Measurements from ENCODE around the gene MAGEA2B. TPM values are rescaled to one million over a fixed set of nuclear protein-coding genes. Genes with fewer than 3 reads are reported as not detected.
"Not testable (repeated sequence)": the region's sequence is repeated elsewhere in the genome, so short reads cannot be mapped to it uniquely, and the experiment has no call there.

The MAGEA2B gene
- total and polyA plus RNA-seq, 2 of the 4 experiments (the other 2 are of a cell fraction), result not detected

DNA sequence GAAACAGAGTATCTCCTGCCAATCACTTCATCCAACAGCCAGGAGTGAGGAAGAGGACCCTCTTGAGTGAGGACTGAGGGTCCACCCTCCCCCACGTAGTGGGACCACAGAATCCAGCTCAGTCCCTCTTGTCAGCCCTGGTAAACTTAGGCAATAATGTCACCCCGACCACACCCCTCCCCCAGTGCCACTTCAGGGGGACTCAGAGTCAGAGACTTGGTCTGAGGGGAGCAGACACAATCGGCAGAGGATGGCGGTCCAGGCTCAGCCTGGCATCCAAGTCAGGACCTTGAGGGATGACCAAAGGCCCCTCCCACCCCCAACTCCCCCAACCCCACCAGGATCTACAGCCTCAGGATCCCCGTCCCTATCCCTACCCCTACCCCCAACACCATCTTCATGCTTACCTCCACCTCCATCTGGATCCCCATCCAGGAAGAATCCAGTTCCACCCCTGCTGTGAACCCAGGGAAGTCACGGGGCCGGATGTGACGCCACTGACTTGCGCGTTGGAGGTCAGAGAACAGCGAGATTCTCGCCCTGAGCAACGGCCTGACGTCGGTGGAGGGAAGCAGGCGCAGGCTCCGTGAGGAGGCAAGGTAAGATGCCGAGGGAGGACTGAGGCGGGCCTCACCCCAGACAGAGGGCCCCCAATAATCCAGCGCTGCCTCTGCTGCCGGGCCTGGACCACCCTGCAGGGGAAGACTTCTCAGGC, 19.0 kb downstream of the MAGEA2B start, which contains the start of the genes CSAG1 and MAGEA12:
CSAG1 (minus strand) TSS at position 461 of the 715 bp plus-strand sequence. CDS start 1,261 bp downstream, outside the sequence.
MAGEA12 (plus strand) TSS at position 497 of the 715 bp plus-strand sequence. CDS start 2,405 bp downstream, outside the sequence.
- Histone ChIP-seq H2BK15ac (ENCODE audit: low read depth, low read length) (no peak within 1 kb of the TSS), H2AK5ac (ENCODE audit: low read depth, low read length) (no peak within 1 kb of the TSS), H3K79me1 (ENCODE audit: low read depth in 1 of 2, low read length in 2 of 2) (no peaks in the 10 kb centered on the region), H2BK20ac (ENCODE audit: low read depth, low read length) (no peak within 1 kb of the TSS), H4K8ac (ENCODE audit: low read depth in 2 of 2, low read length in 2 of 2) (no peak within 1 kb of the TSS), H3K4me3 (ENCODE audit: insufficient read depth, low read depth, low read length) (no peak within 1 kb of the TSS), H3K9me1 (ENCODE audit: insufficient read depth, low read length) (no peaks in the 10 kb centered on the region), H2AFZ (replicated peaks; ENCODE audit: low read length, poor library complexity) (no peak within 1 kb of the TSS), H3K4me2 (ENCODE audit: low read depth, low read length) (no peak within 1 kb of the TSS), H3K27me3 (ENCODE audit: control insufficient read depth, insufficient read depth, low read length) (no peaks in the 10 kb centered on the region), H3K36me3 (ENCODE audit: control insufficient read depth, insufficient read depth, low read length) (no peaks in the 10 kb centered on the region), H3K56ac (ENCODE audit: extremely low read depth, insufficient read depth, low read length) (no peak within 1 kb of the TSS), H2AK9ac (replicated peaks; ENCODE audit: low read depth, low read length, poor library complexity) (no peak within 1 kb of the TSS), H3K14ac (replicated peaks; ENCODE audit: low read depth, low read length) (no peak within 1 kb of the TSS), H3K9me3 (ENCODE audit: control insufficient read depth, insufficient read depth, low read length) (no peaks in the 10 kb centered on the region; the same call in 1 of the 2 replicates), H2BK120ac (ENCODE audit: low read depth, low read length) (no peak within 1 kb of the TSS), H3K23ac (ENCODE audit: low read depth, low read length) (no peak within 1 kb of the TSS), H3K9ac (ENCODE audit: low read depth, low read length) (no peak within 1 kb of the TSS), H3K4me1 (ENCODE audit: control insufficient read depth, insufficient read depth, low read length) (no peaks in the 10 kb centered on the region), H4K20me1 (ENCODE audit: insufficient read depth, low read length) (no peaks in the 10 kb centered on the region), H3K27ac (ENCODE audit: insufficient read depth, low read length) (no peak within 1 kb of the TSS), H2BK5ac (ENCODE audit: low read depth, low read length, poor library complexity, severe bottlenecking) (no peak within 1 kb of the TSS), H3K4ac (ENCODE audit: low read depth, low read length) (no peak within 1 kb of the TSS), H4K91ac (ENCODE audit: insufficient read depth, low read depth, low read length) (no peak within 1 kb of the TSS), H3K18ac (ENCODE audit: low read depth, low read length) (no peak within 1 kb of the TSS), H4K5ac (ENCODE audit: low read depth, low read length) (no peak within 1 kb of the TSS)
- DNase-seq, result no peak
- dilution Hi-C loops (cut with HindIII; ENCODE audit: low sequenced_read_pairs, unreplicated experiment), result no loop called here
- ChIA-PET POLR2A (ENCODE audit: unreplicated experiment) (no interaction called here), CTCF (no interaction called here)
- TF ChIP-seq, protein P1, sequence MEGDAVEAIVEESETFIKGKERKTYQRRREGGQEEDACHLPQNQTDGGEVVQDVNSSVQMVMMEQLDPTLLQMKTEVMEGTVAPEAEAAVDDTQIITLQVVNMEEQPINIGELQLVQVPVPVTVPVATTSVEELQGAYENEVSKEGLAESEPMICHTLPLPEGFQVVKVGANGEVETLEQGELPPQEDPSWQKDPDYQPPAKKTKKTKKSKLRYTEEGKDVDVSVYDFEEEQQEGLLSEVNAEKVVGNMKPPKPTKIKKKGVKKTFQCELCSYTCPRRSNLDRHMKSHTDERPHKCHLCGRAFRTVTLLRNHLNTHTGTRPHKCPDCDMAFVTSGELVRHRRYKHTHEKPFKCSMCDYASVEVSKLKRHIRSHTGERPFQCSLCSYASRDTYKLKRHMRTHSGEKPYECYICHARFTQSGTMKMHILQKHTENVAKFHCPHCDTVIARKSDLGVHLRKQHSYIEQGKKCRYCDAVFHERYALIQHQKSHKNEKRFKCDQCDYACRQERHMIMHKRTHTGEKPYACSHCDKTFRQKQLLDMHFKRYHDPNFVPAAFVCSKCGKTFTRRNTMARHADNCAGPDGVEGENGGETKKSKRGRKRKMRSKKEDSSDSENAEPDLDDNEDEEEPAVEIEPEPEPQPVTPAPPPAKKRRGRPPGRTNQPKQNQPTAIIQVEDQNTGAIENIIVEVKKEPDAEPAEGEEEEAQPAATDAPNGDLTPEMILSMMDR (conservative IDR thresholded peaks at IDR 0.05; ENCODE audit: low read depth, low read length), result no peak
- TF ChIP-seq, protein P2, sequence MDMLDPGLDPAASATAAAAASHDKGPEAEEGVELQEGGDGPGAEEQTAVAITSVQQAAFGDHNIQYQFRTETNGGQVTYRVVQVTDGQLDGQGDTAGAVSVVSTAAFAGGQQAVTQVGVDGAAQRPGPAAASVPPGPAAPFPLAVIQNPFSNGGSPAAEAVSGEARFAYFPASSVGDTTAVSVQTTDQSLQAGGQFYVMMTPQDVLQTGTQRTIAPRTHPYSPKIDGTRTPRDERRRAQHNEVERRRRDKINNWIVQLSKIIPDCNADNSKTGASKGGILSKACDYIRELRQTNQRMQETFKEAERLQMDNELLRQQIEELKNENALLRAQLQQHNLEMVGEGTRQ (IDR thresholded peaks at IDR 0.05; ENCODE audit: low read depth, low read length), result no peak
- WGBS, 2 experiments (ENCODE audit: extremely low coverage in 2 of 2, insufficient read length in 1 of 2), result no CpG with 5 or more reads among the region's 21 CpGs
- in situ Hi-C loops (cut with MboI; ENCODE audit: low sequenced_read_pairs), result no loop called here
- ATAC-seq (ENCODE audit: low read depth), result no peak
- no TSS peak for BruUV-seq (replicated peaks)
- intact Hi-C loops (cut with micrococcal nuclease), result no loop called here

DNA sequence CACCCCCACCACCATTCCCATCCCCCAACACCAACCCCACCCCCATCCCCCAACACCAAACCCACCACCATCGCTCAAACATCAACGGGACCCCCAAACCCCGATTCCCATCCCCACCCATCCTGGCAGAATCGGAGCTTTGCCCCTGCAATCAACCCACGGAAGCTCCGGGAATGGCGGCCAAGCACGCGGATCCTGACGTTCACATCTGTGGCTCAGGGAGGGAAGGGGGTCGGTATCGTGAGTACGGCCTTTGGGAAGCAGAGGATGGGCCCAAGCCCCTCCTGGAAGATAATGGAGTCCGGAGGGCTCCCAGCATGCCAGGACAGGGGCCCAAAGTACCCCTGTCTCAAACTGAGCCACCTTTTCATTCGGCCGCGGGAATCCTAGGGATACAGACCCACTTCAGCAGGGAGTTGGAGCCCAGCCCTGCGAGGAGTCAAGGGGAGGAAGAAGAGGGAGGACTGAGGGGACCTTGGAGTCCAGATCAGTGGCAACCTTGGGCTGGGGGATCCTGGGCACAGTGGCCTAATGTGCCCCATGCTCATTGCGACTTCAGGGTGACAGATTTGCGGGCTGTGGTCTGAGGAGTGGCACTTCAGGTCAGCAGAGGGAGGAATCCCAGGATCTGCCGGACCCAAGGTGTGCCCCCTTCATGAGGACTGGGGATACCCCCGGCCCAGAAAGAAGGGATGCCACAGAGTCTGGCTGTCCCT, 19.9 kb downstream of the MAGEA2B start:
- H2AK9ac ChIP-seq (replicated peaks; ENCODE audit: low read depth, low read length, poor library complexity); BruUV-seq (replicated peaks); H4K5ac ChIP-seq (ENCODE audit: low read depth, low read length); H3K23ac ChIP-seq (ENCODE audit: low read depth, low read length); H3K36me3 ChIP-seq (ENCODE audit: control insufficient read depth, insufficient read depth, low read length); H2BK120ac ChIP-seq (ENCODE audit: low read depth, low read length); DNase-seq; dilution Hi-C loops (cut with HindIII; ENCODE audit: low sequenced_read_pairs, unreplicated experiment); ATAC-seq (ENCODE audit: low read depth); H2BK5ac ChIP-seq (ENCODE audit: low read depth, low read length, poor library complexity, severe bottlenecking); H3K9me1 ChIP-seq (ENCODE audit: insufficient read depth, low read length); H2AK5ac ChIP-seq (ENCODE audit: low read depth, low read length); H3K4me1 ChIP-seq (ENCODE audit: control insufficient read depth, insufficient read depth, low read length); H3K18ac ChIP-seq (ENCODE audit: low read depth, low read length); H3K56ac ChIP-seq (ENCODE audit: extremely low read depth, insufficient read depth, low read length); H3K14ac ChIP-seq (replicated peaks; ENCODE audit: low read depth, low read length); POLR2A ChIA-PET (ENCODE audit: unreplicated experiment); H4K91ac ChIP-seq (ENCODE audit: insufficient read depth, low read depth, low read length); H3K4me3 ChIP-seq (ENCODE audit: insufficient read depth, low read depth, low read length); H3K4ac ChIP-seq (ENCODE audit: low read depth, low read length); H4K20me1 ChIP-seq (ENCODE audit: insufficient read depth, low read length); H3K9me3 ChIP-seq (ENCODE audit: control insufficient read depth, insufficient read depth, low read length); H4K8ac ChIP-seq (ENCODE audit: low read depth in 2 of 2, low read length in 2 of 2); H2BK20ac ChIP-seq (ENCODE audit: low read depth, low read length); H3K79me1 ChIP-seq (ENCODE audit: low read depth in 1 of 2, low read length in 2 of 2); H3K27ac ChIP-seq (ENCODE audit: insufficient read depth, low read length); H3K4me2 ChIP-seq (ENCODE audit: low read depth, low read length); H2AFZ ChIP-seq (replicated peaks; ENCODE audit: low read length, poor library complexity); CTCF ChIA-PET; H2BK15ac ChIP-seq (ENCODE audit: low read depth, low read length); H3K27me3 ChIP-seq (ENCODE audit: control insufficient read depth, insufficient read depth, low read length); H3K9ac ChIP-seq (ENCODE audit: low read depth, low read length); intact Hi-C loops (cut with micrococcal nuclease); in situ Hi-C loops (cut with MboI; ENCODE audit: low sequenced_read_pairs): not testable (repeated sequence)
- 71% methylated on average over 7 of the region's 22 CpGs; no CpG with 5 or more reads in 1 of the 2 experiments for WGBS, 2 experiments (ENCODE audit: extremely low coverage in 2 of 2, insufficient read length in 1 of 2)
